ENCODE data around the gene PHACTR1.

Gene PHACTR1

DNA sequence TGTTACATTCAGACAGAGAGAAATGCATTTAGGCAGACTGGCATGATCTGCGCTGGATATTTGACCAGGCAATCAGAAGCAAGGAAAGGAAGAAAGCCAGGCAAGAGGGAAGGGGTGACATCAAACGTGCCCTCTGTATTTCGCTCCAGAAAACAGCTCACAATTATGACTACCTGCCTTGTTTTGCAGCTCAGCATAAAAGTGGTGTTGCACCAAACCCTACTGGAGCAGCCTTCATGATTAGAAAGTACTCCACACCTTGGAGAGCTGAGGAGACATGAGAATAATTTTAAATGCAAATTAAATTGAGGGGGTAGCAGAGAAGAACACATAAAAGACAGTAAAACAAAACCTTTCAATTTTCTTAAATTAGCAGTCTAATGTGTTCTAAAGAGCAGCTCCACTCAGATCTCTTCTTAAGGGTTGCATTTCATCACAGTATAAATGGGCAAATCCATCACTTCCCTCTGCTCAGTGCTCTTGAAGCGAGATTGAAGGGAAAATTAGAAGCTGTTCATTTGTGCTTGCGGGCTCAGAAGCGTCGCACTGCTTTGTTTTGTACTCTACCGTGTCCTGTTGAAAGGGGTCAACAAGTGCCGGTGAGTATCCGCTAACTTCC lies at the start of gene PHACTR1:
PHACTR1 (plus strand) TSS at position 470 of the 619 bp plus-strand sequence.
- H3K4me3 ChIP-seq (ENCODE audit: low read length) = no peak within 1 kb of the TSS
- peaks cover 7% of the 10 kb centered on the region for H3K4me1 ChIP-seq (ENCODE audit: insufficient read depth, low read length)
- no peaks in the 10 kb centered on the region for H3K27me3 ChIP-seq (ENCODE audit: insufficient read depth, low read length)
- H3K36me3 ChIP-seq (ENCODE audit: insufficient read depth, low read length) = no peaks in the 10 kb centered on the region
- H2AFZ ChIP-seq (ENCODE audit: low read depth, low read length) = no peak within 1 kb of the TSS
- H3K9me3 ChIP-seq (ENCODE audit: low read length) = no peaks in the 10 kb centered on the region

DNA sequence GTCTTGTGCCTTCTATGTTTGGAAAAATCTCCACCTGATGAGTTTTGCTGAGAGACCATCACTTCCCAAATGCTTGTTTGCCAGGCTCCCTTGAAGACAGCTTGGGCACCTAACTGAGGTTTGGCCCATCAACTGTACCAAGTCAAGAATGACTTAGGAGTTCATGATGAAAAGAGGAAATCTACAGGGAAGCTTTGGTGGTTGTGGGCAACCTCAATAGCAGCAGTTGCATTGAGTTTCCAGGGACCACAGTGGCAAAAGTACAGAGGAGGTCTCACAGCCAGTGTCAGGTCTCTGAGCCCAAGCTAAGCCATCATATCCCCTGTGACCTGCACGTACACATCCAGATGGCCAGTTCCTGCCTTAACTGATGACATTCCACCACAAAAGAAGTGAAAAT lies 49.7 kb upstream of the PHACTR1 start:
- Histone ChIP-seq H3K36me3 (ENCODE audit: insufficient read depth, low read length) (no peaks in the 10 kb centered on the region), H3K4me1 (ENCODE audit: insufficient read depth, low read length) (peaks cover 8% of the 10 kb centered on the region), H3K4me3 (ENCODE audit: low read length) (no peak overlapping the region), H3K27me3 (ENCODE audit: insufficient read depth, low read length) (no peaks in the 10 kb centered on the region), H3K9me3 (ENCODE audit: low read length) (no peaks in the 10 kb centered on the region), H2AFZ (ENCODE audit: low read depth, low read length) (no peak overlapping the region)

DNA sequence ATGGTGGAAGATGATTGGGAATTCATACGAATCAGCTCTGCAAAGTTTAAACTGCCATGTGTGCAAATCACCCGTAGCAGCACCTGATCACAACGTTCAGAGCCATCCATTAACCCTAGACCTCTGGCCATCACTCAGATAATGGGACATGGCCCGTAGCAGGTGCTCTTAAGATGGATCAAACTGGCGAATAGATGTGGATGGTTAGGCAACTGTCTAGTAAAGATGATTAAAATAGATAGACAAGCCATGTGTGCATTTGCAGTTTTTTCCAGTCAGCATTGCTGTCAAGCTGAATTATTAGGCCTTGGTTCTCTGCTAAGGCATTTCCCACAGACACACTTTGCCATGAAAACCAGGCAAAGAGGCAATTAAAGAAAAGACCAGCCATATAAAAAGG lies 40.6 kb upstream of the PHACTR1 start:
- no peaks in the 10 kb centered on the region for H3K9me3 ChIP-seq (ENCODE audit: low read length)
- no peaks in the 10 kb centered on the region for H3K4me1 ChIP-seq (ENCODE audit: insufficient read depth, low read length)

DNA sequence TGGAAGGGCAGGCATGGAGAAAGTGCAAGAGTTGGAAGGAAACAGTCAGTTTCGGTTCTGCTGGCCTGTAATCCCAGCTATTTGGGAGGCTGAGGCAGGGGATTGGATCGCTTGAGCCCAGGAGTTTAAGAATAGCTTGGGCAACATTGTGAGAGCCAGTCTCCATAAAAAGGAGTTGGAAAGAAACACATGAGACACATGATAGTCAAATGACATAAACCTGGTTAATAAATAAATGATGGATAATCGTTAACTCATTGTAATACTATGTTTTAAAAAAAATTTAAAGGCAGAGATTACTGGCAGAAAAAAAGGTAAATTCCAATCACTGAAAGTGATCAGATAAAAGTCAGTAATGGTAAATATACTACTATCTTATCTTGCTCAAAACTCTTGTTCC lies 37.2 kb upstream of the PHACTR1 start:
- Histone ChIP-seq H3K4me3 (ENCODE audit: low read length) (no peak overlapping the region), H3K4me1 (ENCODE audit: insufficient read depth, low read length) (no peaks in the 10 kb centered on the region), H3K27me3 (ENCODE audit: insufficient read depth, low read length) (no peaks in the 10 kb centered on the region), H2AFZ (ENCODE audit: low read depth, low read length) (no peak overlapping the region), H3K9me3 (ENCODE audit: low read length) (no peaks in the 10 kb centered on the region), H3K36me3 (ENCODE audit: insufficient read depth, low read length) (no peaks in the 10 kb centered on the region)

More for the DNA sequence above, 40.6 kb upstream of the PHACTR1 start:
- no peaks in the 10 kb centered on the region for H3K27me3 ChIP-seq (ENCODE audit: insufficient read depth, low read length)
- no peak overlapping the region for H3K4me3 ChIP-seq (ENCODE audit: low read length)
- no peaks in the 10 kb centered on the region for H3K36me3 ChIP-seq (ENCODE audit: insufficient read depth, low read length)
- H2AFZ ChIP-seq (ENCODE audit: low read depth, low read length) = no peak overlapping the region

- Histone ChIP-seq H3K36me3 (ENCODE audit: insufficient read depth, low read length) (no peaks in the 10 kb centered on the region), H3K4me1 (ENCODE audit: insufficient read depth, low read length) (no peaks in the 10 kb centered on the region), H3K27me3 (ENCODE audit: insufficient read depth, low read length) (no peaks in the 10 kb centered on the region), H2AFZ (ENCODE audit: low read depth, low read length) (no peak overlapping the region), H3K4me3 (ENCODE audit: low read length) (no peak overlapping the region), H3K9me3 (ENCODE audit: low read length) (no peaks in the 10 kb centered on the region)
Measured at GRCh38 chr6:12693122-12693521, 23.4 kb upstream of the PHACTR1 start.

DNA sequence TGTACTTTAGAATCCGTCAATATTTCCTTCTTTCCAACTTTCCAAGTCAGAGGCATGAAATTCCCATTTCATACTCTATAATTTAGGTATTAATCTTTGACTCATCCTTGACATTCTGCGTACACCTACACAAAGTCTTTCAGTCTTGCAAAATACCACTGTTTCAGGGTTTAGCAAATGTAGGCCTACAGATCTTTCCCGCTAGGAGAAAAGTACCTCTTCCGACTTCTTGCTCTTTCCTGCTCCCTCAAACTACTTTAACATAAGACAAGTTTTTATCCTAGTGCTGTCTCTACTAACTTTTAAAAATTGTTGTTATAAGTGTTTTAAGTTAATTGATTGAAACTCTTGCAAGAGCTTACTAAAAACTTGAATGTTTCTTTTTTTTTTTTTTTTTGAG lies 18.3 kb upstream of the PHACTR1 start:
- no peak overlapping the region for H2AFZ ChIP-seq (ENCODE audit: low read depth, low read length)
- no peak overlapping the region for H3K4me3 ChIP-seq (ENCODE audit: low read length)
- no peaks in the 10 kb centered on the region for H3K9me3 ChIP-seq (ENCODE audit: low read length)
- H3K4me1 ChIP-seq (ENCODE audit: insufficient read depth, low read length) = no peaks in the 10 kb centered on the region
- H3K27me3 ChIP-seq (ENCODE audit: insufficient read depth, low read length) = no peaks in the 10 kb centered on the region
- no peaks in the 10 kb centered on the region for H3K36me3 ChIP-seq (ENCODE audit: insufficient read depth, low read length)

GRCh38 chr6:12704946-12705345 lies 11.6 kb upstream of the PHACTR1 start:
- H2AFZ ChIP-seq (ENCODE audit: low read depth, low read length) = no peak overlapping the region
- no peaks in the 10 kb centered on the region for H3K36me3 ChIP-seq (ENCODE audit: insufficient read depth, low read length)
- H3K27me3 ChIP-seq (ENCODE audit: insufficient read depth, low read length) = no peaks in the 10 kb centered on the region
- H3K9me3 ChIP-seq (ENCODE audit: low read length) = no peaks in the 10 kb centered on the region
- H3K4me3 ChIP-seq (ENCODE audit: low read length) = no peak overlapping the region
- no peaks in the 10 kb centered on the region for H3K4me1 ChIP-seq (ENCODE audit: insufficient read depth, low read length)

- no peaks in the 10 kb centered on the region for H3K4me1 ChIP-seq (ENCODE audit: insufficient read depth, low read length)
- H3K36me3 ChIP-seq (ENCODE audit: insufficient read depth, low read length) = no peaks in the 10 kb centered on the region
- H3K9me3 ChIP-seq (ENCODE audit: low read length) = no peaks in the 10 kb centered on the region
- no peak overlapping the region for H3K4me3 ChIP-seq (ENCODE audit: low read length)
- H3K27me3 ChIP-seq (ENCODE audit: insufficient read depth, low read length) = no peaks in the 10 kb centered on the region
- H2AFZ ChIP-seq (ENCODE audit: low read depth, low read length) = no peak overlapping the region
Measured at GRCh38 chr6:12709116-12709515, 7.5 kb upstream of the PHACTR1 start.

- Histone ChIP-seq H3K9me3 (ENCODE audit: low read length) (no peaks in the 10 kb centered on the region), H3K27me3 (ENCODE audit: insufficient read depth, low read length) (no peaks in the 10 kb centered on the region), H3K36me3 (ENCODE audit: insufficient read depth, low read length) (no peaks in the 10 kb centered on the region), H2AFZ (ENCODE audit: low read depth, low read length) (no peak overlapping the region), H3K4me3 (ENCODE audit: low read length) (no peak overlapping the region), H3K4me1 (ENCODE audit: insufficient read depth, low read length) (no peaks in the 10 kb centered on the region)
Measured at GRCh38 chr6:12709556-12710232, 6.9 kb upstream of the PHACTR1 start.

DNA sequence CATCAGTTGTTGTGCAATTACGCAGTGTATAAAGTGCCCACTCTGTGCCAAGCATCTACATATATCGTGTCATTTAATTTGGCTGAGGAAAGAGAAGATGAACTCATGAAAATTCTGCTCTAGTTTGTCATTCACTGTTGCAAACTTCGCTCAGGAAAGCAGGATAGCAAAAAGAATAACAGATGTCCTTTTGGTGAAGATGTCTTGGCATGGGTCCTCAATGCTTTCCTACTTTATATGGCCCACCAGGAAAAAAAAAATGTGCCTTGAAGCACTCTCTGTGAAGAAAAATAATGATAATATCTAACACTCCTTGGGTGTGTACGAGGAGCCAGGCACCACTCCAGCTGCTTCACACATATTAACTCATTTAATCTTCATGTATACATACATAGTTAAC lies 5.6 kb upstream of the PHACTR1 start:
- no peaks in the 10 kb centered on the region for H3K4me1 ChIP-seq (ENCODE audit: insufficient read depth, low read length)
- H2AFZ ChIP-seq (ENCODE audit: low read depth, low read length) = no peak overlapping the region
- no peaks in the 10 kb centered on the region for H3K36me3 ChIP-seq (ENCODE audit: insufficient read depth, low read length)
- H3K9me3 ChIP-seq (ENCODE audit: low read length) = no peaks in the 10 kb centered on the region
- no peaks in the 10 kb centered on the region for H3K27me3 ChIP-seq (ENCODE audit: insufficient read depth, low read length)
- H3K4me3 ChIP-seq (ENCODE audit: low read length) = no peak overlapping the region

DNA sequence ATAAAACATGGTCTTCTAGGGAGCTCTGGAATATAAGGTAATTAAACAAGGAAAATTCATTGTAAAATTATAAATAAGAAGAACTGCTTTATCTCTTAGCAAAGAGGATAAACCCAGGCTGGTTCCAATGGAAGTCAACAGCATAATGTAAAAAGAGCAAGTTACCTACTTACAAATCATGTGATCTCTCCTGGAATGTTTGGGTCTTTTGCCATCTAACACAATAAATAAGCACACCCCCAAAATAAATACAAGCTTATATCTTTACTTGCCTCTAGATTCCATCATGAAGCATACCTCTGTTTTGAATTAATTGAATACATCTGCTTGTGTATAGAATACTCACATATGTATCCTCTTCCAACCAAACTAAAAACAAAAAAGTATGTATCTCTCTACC lies 2.5 kb upstream of the PHACTR1 start:
- Histone ChIP-seq H3K4me3 (ENCODE audit: low read length) (no peak overlapping the region), H2AFZ (ENCODE audit: low read depth, low read length) (no peak overlapping the region), H3K27me3 (ENCODE audit: insufficient read depth, low read length) (no peaks in the 10 kb centered on the region), H3K9me3 (ENCODE audit: low read length) (no peaks in the 10 kb centered on the region), H3K4me1 (ENCODE audit: insufficient read depth, low read length) (peaks cover 7% of the 10 kb centered on the region), H3K36me3 (ENCODE audit: insufficient read depth, low read length) (no peaks in the 10 kb centered on the region)

GRCh38 chr6:12715437-12715836 lies 1.1 kb upstream of the PHACTR1 start:
- Histone ChIP-seq H2AFZ (ENCODE audit: low read depth, low read length) (no peak overlapping the region), H3K9me3 (ENCODE audit: low read length) (no peaks in the 10 kb centered on the region), H3K36me3 (ENCODE audit: insufficient read depth, low read length) (no peaks in the 10 kb centered on the region), H3K4me1 (ENCODE audit: insufficient read depth, low read length) (peaks cover 7% of the 10 kb centered on the region), H3K4me3 (ENCODE audit: low read length) (no peak overlapping the region), H3K27me3 (ENCODE audit: insufficient read depth, low read length) (no peaks in the 10 kb centered on the region)

- no peak overlapping the region for H3K4me3 ChIP-seq (ENCODE audit: low read length)
- no peaks in the 10 kb centered on the region for H3K36me3 ChIP-seq (ENCODE audit: insufficient read depth, low read length)
- H3K9me3 ChIP-seq (ENCODE audit: low read length) = no peaks in the 10 kb centered on the region
- no peaks in the 10 kb centered on the region for H3K27me3 ChIP-seq (ENCODE audit: insufficient read depth, low read length)
- H3K4me1 ChIP-seq (ENCODE audit: insufficient read depth, low read length) = peaks cover 7% of the 10 kb centered on the region
- H2AFZ ChIP-seq (ENCODE audit: low read depth, low read length) = no peak overlapping the region
Measured at GRCh38 chr6:12717356-12717755, 789 bp downstream of the PHACTR1 start.

DNA sequence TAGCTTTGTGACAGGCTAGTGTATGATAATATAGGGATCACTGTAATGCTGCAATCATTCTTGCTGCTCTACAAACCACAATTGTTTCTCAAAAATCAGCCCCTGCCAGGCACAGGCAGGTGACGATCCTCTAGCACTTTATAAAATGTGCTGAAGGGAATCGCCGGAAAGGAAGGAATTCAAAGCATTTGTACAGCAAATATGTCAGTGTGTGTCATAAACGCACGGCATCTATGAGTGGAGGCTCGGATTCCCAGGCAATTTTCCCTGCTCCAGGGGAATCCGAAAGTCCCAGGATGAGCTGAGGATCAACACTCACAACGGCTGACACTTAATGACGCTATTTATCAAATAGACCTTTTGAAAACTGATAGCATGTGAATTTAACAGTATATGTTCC lies 1.4 kb downstream of the PHACTR1 start:
- no peaks in the 10 kb centered on the region for H3K27me3 ChIP-seq (ENCODE audit: insufficient read depth, low read length)
- no peak overlapping the region for H2AFZ ChIP-seq (ENCODE audit: low read depth, low read length)
- H3K36me3 ChIP-seq (ENCODE audit: insufficient read depth, low read length) = no peaks in the 10 kb centered on the region
- peaks cover 7% of the 10 kb centered on the region for H3K4me1 ChIP-seq (ENCODE audit: insufficient read depth, low read length)
- H3K4me3 ChIP-seq (ENCODE audit: low read length) = no peak overlapping the region
- no peaks in the 10 kb centered on the region for H3K9me3 ChIP-seq (ENCODE audit: low read length)

Measured in neuron (in vitro differentiated cells).